Neural cell (in vitro differentiated cells): ENCODE results near the gene TMEM30A. TPM values are rescaled to one million over a fixed set of nuclear protein-coding genes. Genes with fewer than 3 reads are reported as not detected.

Source experiments
- H2AFZ ChIP-seq: fragments of 200-600, 300-800 bp; sonication (generic), shearing (Covaris generic); 2 replicates; pipeline ENCODE4 v1.6.0; 2014; ENCODE audit warnings: low read depth, mild to moderate bottlenecking, antibody characterized with exemption, low read length, moderate library complexity
- H3F3A ChIP-seq: fragments of 200-600 bp; shearing (Covaris generic); 2 replicates; pipeline ENCODE4 v1.6.1; 2016; ENCODE audit warnings: mild to moderate bottlenecking, moderate library complexity, mixed read lengths, antibody characterized with exemption, low read length; ENCODE audit not compliant: insufficient read depth, poor library complexity, severe bottlenecking
- H3K27ac ChIP-seq: fragments of 200-600, 300-800 bp; sonication (generic), shearing (Covaris generic); 2 replicates; pipeline ENCODE4 v1.5.1; 2014; ENCODE audit warnings: mild to moderate bottlenecking, low read length, moderate library complexity
- H3K27me3 ChIP-seq: fragments of 300-800, 200-600 bp; sonication (generic), shearing (Covaris generic); 2 replicates; pipeline ENCODE4 v1.6.0; 2014; ENCODE audit warnings: mild to moderate bottlenecking, low read depth, low read length, moderate library complexity; ENCODE audit not compliant: insufficient read depth
- H3K36me3 ChIP-seq: fragments of 300-800, 200-600 bp; sonication (generic), shearing (Covaris generic); 2 replicates; pipeline ENCODE4 v1.5.1; 2014; ENCODE audit warnings: mild to moderate bottlenecking, antibody characterized with exemption, low read length, moderate library complexity; ENCODE audit not compliant: insufficient read depth
- H3K4me2 ChIP-seq: fragments of 300-800, 200-600 bp; sonication (generic), shearing (Covaris generic); 2 replicates; pipeline ENCODE4 v1.6.0; 2014; ENCODE audit warnings: mild to moderate bottlenecking, low read length
- H3K4me3 ChIP-seq: fragments of 300-800, 200-600 bp; sonication (generic), shearing (Covaris generic); 2 replicates; pipeline ENCODE4 v1.5.1; 2014; ENCODE audit warnings: mild to moderate bottlenecking, low read length, moderate library complexity
- H3K79me2 ChIP-seq: fragments of 200-600 bp; shearing (Covaris generic); replicated peaks from 2 replicates; pipeline ENCODE4 v1.6.0; 2014; ENCODE audit warnings: mild to moderate bottlenecking, low read length, moderate library complexity; ENCODE audit not compliant: insufficient read depth
- H3K9ac ChIP-seq: fragments of 300-800, 200-600 bp; sonication (generic), shearing (Covaris generic); 2 replicates; pipeline ENCODE4 v1.6.1; 2016; ENCODE audit warnings: mild to moderate bottlenecking, low read length, mixed read lengths
- H3K9me2 ChIP-seq: fragments of 200-600 bp; shearing (Covaris generic); 2 replicates; pipeline ENCODE4 v1.6.1; 2016; ENCODE audit warnings: mild to moderate bottlenecking, low read length, mixed read lengths; ENCODE audit not compliant: insufficient read depth
- H3K9me3 ChIP-seq: fragments of 200-600, 300-800 bp; sonication (generic), shearing (Covaris generic); 2 replicates; pipeline ENCODE4 v1.6.1; 2016; ENCODE audit warnings: mild to moderate bottlenecking, mixed run types, low read length, moderate library complexity, mixed read lengths
- H4K20me1 ChIP-seq: fragments of 200-600 bp; shearing (Covaris generic); 2 replicates; pipeline ENCODE4 v1.6.1; 2016; ENCODE audit warnings: mild to moderate bottlenecking, mixed run types; ENCODE audit not compliant: insufficient read depth
- CTCF ChIP-seq: fragments of 450-650 bp; IDR thresholded peaks from 2 replicates; pipeline ENCODE4 v1.5.1; 2014; ENCODE audit warnings: antibody characterized with exemption, mild to moderate bottlenecking, moderate library complexity; ENCODE audit not compliant: poor library complexity, severe bottlenecking
- EP300 ChIP-seq: fragments of 450-650 bp; conservative IDR thresholded peaks from 2 replicates; pipeline ENCODE4 v1.6.1; 2014; ENCODE audit warnings: antibody characterized with exemption, mild to moderate bottlenecking, moderate library complexity; ENCODE audit not compliant: poor library complexity, severe bottlenecking
- EZH2 ChIP-seq: fragments of 200-600, 300-800 bp; shearing (Covaris generic), sonication (generic); IDR thresholded peaks from 2 replicates; pipeline ENCODE4 v1.6.1; 2014; ENCODE audit warnings: antibody characterized with exemption, low read length, borderline replicate concordance, mild to moderate bottlenecking; ENCODE audit not compliant: insufficient read depth, poor library complexity, severe bottlenecking
- MXI1 ChIP-seq: fragments of 450-650 bp; conservative IDR thresholded peaks from 2 replicates; pipeline ENCODE4 v1.6.1; 2014; ENCODE audit warnings: antibody characterized with exemption, mild to moderate bottlenecking; ENCODE audit not compliant: poor library complexity, severe bottlenecking
- POLR2AphosphoS5 ChIP-seq: IDR thresholded peaks from 2 replicates; pipeline ENCODE4 v1.6.1; 2012
- RAD21 ChIP-seq: fragments of 450-650 bp; conservative IDR thresholded peaks from 2 replicates; pipeline ENCODE4 v1.6.1; 2014; ENCODE audit warnings: antibody characterized with exemption, mild to moderate bottlenecking, moderate library complexity
- REST ChIP-seq: IDR thresholded peaks from 2 replicates; pipeline ENCODE4 v1.6.1; 2012; ENCODE audit warnings: borderline replicate concordance
- SMC3 ChIP-seq: fragments of 450-650 bp; conservative IDR thresholded peaks from 2 replicates; pipeline ENCODE4 v1.6.1; 2014; ENCODE audit warnings: antibody characterized with exemption, mild to moderate bottlenecking, moderate library complexity; ENCODE audit not compliant: poor library complexity
- TAF1 ChIP-seq: IDR thresholded peaks from 2 replicates; pipeline ENCODE4 v1.6.1; 2012; ENCODE audit warnings: low read depth
- polyA plus RNA-seq: library from polyadenylated mRNA; depleted of rRNA; stranded (reverse); fragments of >200 nt; gene quantifications from 2 replicates; pipeline ENCODE4 v1.2.3, GENCODE V29; 2014

TMEM30A gene
- polyA plus RNA-seq, 1 donor from 2014 or later = 110 TPM

DNA sequence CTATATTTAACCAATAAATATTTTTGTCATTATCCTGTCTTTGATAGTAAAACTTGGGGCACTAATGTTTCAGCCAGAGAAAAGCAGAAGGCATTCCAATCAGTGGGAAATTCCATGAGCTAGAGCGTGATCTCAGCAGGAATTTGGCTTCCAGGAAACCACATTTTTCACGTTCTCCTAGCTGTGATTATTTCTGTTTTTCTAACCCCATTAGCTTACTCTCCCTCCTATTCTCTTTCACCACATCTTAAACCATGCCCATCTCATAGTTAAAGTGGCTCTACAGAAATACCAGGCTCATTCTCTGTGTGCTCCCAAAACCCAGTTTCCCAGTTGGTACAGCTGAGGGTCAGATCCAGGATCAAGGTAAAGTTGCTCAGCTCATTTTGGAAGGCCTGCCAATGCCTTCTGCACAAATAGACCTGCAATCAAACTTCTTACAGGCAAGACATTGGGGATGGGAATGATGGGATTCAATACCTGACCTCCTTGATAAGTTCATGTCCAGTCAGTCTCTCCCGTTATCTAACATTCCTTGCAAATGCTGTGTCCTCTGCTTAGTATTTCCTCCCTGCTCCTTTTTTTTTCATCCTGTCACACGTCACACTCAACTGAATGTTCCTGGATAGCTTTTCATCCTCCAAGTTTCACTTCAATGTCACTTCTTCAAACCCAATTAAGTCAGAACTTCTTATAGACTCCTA, 33.1 kb upstream of the TMEM30A start:
- Histone ChIP-seq H3K9ac (no peak overlapping the region), H3K27ac (no peak overlapping the region), H3K9me3 (no peaks in the 10 kb centered on the region), H2AFZ (no peak overlapping the region), H4K20me1 (no peaks in the 10 kb centered on the region), H3K79me2 (no peaks in the 10 kb centered on the region), H3K4me2 (no peak overlapping the region), H3F3A (no peaks in the 10 kb centered on the region), H3K36me3 (no peaks in the 10 kb centered on the region), H3K9me2 (no peaks in the 10 kb centered on the region), H3K27me3 (no peaks in the 10 kb centered on the region), H3K4me3 (no peak overlapping the region)
- no peak for TF ChIP-seq CTCF
- no peak for TF ChIP-seq POLR2AphosphoS5
- TF ChIP-seq MXI1 = no peak
- TF ChIP-seq EP300 = no peak
- TF ChIP-seq TAF1 = no peak
- TF ChIP-seq REST = no peak
- no peak for TF ChIP-seq SMC3
- no peak for TF ChIP-seq RAD21
- no peak for TF ChIP-seq EZH2

DNA sequence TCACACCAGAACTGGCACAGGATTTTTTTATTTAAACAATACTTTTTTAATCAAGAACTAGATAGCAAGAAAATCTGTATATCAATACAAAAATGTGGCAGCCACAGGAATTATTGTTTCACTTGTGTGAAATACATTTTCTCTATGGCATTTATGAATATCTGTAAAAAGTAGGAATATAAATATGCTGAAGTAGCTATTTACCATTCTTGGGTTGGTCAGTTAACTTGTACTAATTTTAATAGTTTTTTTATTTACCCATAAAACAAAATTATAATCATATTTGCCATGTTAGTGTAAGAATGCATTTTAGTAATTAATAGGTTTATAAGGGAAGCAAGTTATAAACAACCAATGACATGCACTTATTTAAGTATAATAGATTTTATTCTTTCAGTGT, 31.4 kb upstream of the TMEM30A start:
- no peak for TF ChIP-seq EZH2
- TF ChIP-seq SMC3 = no peak
- H4K20me1 ChIP-seq = no peaks in the 10 kb centered on the region
- no peaks in the 10 kb centered on the region for H3K27me3 ChIP-seq
- no peaks in the 10 kb centered on the region for H3K79me2 ChIP-seq
- no peak overlapping the region for H3K4me2 ChIP-seq
- H3K9ac ChIP-seq = no peak overlapping the region
- no peak overlapping the region for H2AFZ ChIP-seq
- no peak overlapping the region for H3K27ac ChIP-seq
- H3K9me2 ChIP-seq = no peaks in the 10 kb centered on the region
- no peaks in the 10 kb centered on the region for H3K9me3 ChIP-seq
- H3K4me3 ChIP-seq = no peak overlapping the region
- H3K36me3 ChIP-seq = no peaks in the 10 kb centered on the region
- H3F3A ChIP-seq = no peaks in the 10 kb centered on the region
